ENCODE results near the gene RFT1.

The RFT1 gene

DNA sequence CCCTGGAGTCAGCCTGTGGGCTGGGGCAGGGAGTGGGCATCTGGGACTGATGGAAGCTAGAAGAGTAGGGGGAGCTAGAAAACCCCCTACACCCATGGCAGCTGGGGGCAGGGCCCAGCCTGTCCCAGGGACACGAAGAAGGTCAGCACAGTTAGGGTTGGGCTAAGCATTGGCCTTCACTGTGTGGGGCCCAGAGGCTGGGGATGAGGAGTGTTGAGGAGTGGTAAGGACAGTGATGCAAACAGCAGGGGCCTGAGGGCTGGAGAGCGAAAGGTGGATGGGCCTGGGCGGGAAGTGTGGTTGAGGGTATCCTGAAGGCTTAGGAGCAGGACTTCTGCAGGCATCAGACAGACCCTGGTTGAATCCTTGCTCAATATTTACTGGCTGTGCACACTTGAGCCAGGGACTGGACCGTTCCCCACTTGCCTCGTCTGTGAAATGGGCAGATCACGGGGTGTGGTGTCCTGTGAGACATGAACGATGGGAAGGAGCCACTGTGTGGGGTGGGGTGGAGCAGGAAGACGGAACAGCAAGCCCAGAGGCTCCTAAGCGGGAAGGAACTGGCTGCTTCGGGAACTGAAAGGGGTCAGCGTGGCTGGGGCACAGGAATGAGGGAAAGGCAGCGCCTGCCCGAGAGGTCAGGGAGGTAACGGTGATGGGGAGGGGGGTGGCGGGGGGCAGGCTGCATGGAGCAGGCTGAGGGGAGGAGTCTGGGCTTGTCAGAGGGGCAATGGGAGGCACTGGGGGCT lies 38.1 kb upstream of the RFT1 start:
- TF ChIP-seq GATA2 (IDR thresholded peaks at IDR 0.05; ENCODE audit: low read depth, low read length), result no peak
- no peak for TF ChIP-seq GATA3 (IDR thresholded peaks at IDR 0.05; ENCODE audit: low read depth, low read length)

DNA sequence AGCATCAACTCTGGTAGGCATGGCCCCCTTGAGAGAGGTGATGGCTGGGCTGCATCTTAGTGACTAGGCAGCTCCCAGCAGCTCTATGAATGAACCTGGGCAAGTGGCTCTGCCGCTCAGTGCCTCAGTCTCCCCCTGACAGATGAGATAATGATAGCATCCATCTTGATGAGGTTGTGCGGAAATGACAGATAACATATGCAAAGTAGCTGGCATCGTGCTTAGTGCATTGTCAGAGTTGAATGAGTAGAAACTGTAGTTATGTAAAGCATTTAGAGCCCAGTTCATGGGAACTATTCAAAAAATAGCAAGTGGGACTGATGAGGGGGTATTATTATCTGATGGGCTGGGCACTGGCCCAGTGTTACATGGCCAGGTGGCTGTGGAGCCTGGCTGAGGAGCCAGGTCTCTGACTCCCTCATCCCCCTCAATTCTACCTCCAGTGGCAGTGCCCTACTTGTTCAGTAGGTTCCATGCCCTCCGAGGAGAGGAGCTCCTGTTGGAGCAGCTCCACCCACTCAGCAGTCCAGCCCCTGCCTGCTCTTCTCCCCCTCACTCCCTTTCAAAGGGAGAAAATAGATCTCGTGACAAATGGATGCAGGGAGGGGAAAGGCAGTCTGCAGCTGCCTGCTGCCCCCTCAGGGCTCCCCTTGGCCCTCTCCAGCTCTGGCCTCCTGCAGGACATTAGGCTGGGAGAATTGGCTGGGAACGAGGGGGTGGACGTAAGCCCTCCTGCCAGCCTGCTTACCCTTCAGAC lies 37.4 kb upstream of the RFT1 start:
- no peak for TF ChIP-seq GATA2 (IDR thresholded peaks at IDR 0.05; ENCODE audit: low read depth, low read length)
- TF ChIP-seq GATA3 (IDR thresholded peaks at IDR 0.05; ENCODE audit: low read depth, low read length), result no peak

DNA sequence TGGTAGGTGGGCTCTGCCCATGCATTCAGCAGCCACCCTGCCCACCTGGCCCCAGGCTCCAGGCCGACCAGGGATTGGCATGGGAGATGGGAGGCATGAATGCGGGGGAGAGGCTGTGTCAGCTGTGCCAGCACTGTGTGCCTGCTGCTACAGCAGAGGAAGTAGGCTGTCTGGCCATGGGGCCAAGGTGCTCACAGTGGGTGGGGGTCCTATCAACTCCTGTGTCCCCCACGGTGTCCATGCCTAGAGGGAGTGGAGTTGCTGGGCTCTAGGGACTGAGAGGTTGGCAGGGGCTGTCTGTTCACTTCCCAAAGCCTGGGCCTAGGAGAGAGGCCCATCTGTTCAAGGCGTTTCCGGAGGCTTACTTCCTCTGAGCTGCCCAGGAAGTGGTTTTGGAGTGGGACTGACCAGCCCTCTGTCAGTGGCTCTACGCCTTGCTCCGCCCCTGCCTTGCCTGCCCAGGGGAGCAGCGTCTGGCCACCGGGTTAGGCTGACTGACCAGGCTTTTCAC lies 36.6 kb upstream of the RFT1 start:
- no peak for TF ChIP-seq GATA2 (IDR thresholded peaks at IDR 0.05; ENCODE audit: low read depth, low read length)
- TF ChIP-seq GATA3 (IDR thresholded peaks at IDR 0.05; ENCODE audit: low read depth, low read length), result no peak

DNA sequence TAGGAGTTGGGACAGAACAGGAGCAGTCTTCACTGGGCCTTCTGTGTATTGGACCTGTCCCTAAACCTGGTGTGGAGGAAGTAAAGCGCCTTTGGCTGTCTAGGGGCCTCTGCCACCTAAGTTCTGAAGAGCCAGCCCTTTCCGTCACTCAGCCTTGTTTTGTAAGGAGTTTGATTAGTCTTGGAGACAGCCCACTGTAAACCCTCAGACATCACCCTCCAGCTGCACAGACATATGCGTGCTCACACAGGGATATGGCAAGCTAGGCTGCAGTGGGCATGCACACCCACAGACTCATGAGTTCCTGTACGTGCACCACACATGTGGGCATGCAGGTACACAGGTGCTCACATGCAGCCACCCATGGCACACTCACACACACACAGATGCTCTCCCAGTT lies 36.0 kb upstream of the RFT1 start:
- no peak for TF ChIP-seq GATA2 (IDR thresholded peaks at IDR 0.05; ENCODE audit: low read depth, low read length)
- TF ChIP-seq GATA3 (IDR thresholded peaks at IDR 0.05; ENCODE audit: low read depth, low read length), result no peak

DNA sequence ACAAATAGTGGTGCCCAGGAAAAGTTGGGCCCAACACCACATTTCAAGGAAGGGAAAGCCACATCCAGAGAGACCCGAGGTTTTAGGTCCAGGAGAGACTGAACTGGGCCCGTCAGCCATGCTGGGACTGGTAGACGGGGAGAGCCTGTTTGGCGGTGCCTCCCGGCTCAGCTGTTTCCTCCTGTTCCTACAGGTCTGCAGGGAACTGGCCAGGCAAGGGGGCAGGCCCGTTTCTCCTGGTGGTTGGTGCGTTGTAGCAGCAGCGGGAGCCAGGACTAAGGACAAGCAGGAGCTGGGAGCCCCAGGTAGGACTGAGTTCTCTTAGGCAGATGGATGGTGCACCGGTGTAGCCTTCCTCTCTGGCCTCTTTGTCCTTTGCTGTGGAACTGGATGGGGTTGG lies 34.7 kb upstream of the RFT1 start:
- TF ChIP-seq GATA3 (IDR thresholded peaks at IDR 0.05; ENCODE audit: low read depth, low read length) (no peak), GATA2 (IDR thresholded peaks at IDR 0.05; ENCODE audit: low read depth, low read length) (no peak)

DNA sequence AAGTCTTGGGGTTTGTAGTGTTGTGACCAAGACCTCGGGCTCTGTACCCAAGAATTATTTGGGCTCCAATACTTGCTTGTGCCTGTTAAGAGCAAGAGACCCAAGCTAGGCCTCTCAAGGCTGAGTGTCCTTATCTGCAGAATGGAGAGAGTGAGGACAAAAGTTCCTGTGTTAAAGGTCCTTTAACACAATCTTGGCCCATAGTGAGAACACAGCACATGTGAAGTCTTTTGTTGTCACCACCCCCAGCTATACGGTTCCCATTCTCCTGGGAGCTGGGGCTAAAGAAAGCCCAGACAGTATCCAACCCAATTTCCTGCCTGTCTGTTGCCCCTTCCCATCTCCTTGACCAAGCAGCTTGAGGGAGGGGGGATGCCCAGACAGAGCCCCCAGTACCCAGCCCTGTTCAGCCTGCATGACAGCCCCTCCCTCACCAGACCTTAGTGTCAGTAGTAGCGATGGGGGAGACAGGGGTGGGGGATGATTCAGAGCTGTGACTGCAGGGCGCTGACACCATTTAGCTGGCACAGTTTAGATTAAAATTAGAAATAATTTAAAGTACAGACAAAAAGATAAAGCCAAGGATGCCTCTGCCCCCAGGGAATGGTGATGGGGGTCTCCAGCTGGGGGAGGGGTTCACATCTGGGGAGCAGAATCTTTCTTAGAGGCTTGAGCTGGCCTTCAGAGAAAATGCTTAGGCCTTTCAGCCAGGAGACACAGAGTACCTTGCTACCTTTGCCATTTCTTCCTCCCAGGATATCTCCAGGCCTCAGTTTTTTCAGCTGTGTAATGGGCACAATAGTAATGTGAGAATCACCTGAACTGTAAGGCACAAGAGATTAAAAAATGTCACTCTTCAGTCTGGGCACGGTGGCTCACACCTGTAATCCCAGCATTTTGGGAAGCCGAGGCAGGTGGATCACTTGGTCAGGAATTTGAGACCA lies 33.5 kb upstream of the RFT1 start:
- TF ChIP-seq GATA2 (IDR thresholded peaks at IDR 0.05; ENCODE audit: low read depth, low read length), result no peak
- no peak for TF ChIP-seq GATA3 (IDR thresholded peaks at IDR 0.05; ENCODE audit: low read depth, low read length)

DNA sequence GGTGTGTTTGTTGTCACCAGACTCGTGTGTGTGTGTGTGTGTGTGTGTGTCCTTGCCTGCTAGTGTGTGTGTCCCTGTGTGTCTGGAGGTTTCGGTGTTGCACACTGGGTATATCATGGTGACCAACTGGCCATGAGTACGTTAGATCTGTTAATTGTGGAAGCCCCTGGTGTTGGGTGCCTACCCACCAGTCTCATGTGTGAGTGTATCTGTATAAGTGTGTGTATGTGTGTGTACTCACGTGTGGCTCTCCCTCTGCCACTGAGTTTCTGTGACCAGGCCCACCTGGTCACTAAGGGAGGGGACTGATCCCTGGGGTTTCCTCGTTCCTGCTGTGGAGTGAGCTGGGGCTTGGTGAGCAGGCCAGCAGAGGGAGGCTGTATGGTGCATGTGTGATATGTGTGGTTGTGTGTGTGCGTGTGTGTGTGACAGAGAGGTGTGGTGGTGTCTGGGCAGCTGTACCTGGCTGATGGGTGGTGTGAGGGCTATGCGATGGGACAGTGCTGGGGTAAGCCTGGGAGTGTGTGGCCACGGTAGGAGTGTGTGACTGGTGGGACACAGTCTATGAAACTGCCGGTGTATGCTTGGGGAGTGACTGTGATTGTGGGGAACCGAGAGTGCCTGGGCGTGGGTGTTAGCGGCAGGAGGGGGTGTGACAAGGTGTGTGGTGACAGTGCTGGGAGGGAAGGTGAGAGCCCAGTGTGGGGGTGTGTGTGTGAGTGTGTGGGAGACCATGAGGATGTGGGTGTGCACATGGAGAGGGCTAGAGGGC lies 32.6 kb upstream of the RFT1 start:
- TF ChIP-seq GATA2 (IDR thresholded peaks at IDR 0.05; ENCODE audit: low read depth, low read length) (no peak), GATA3 (IDR thresholded peaks at IDR 0.05; ENCODE audit: low read depth, low read length) (no peak)

DNA sequence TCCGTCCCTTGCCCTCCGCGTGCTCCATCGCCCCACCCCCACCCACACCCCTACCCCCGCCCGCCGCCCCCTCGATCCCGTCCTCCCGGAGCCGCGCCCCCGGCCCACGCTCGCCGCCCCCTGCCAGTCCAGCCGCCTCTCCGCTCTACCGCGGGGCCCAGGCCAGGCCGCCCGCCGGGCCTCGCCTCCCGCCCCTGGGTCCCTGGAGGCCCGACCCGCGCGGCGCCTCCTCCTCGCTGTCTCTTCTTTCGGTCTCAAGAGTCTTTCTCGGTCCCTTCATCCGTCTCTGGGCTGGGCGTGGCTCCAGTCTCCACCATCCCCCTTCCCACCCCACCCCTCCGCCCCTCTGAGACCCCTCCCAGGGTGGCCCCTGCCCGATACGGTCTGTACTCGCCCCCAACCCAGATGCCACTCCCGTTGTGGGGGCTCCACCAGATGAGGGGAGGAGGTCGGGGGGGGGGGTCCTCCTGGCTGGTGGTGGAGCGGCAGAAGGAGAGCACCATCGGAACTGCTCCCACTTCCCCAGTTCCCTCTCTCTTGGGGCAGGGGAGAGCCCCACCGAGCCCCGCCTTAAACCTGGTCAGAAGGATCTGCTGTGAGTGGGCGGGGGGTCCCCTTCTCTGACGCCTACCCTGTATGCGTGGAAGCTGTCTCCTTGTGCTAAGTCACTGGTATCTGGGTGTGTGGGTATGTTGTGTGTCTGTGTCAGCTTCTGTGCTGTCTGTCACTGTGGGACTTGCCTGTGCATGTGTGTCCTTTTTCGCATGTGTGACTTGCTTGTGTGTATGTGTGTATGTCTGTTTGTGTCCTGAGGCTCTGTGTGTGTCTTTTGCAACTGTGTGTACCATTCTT lies 31.8 kb upstream of the RFT1 start:
- TF ChIP-seq GATA2 (IDR thresholded peaks at IDR 0.05; ENCODE audit: low read depth, low read length), result no peak
- TF ChIP-seq GATA3 (IDR thresholded peaks at IDR 0.05; ENCODE audit: low read depth, low read length), result no peak

DNA sequence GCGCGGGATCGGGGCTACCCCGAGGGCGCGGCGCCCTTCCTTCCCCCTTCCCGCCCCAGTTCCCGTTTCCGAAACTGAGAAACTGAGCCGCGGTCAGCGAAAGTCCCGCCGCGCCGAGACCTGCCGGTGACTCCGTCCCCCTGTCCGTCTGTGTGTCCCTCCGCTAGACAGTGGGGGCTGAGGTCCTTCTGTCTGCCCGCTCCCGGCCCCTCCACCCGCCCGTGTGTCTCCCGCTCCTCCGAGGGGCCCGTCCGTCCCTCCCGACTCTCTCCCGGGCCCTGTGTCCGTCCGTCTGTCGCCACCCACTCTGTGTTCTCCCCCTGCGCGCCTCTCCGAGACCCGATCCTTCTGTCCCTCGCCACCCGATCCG lies 31.2 kb upstream of the RFT1 start:
- no peak for TF ChIP-seq GATA3 (IDR thresholded peaks at IDR 0.05; ENCODE audit: low read depth, low read length)
- TF ChIP-seq GATA2 (IDR thresholded peaks at IDR 0.05; ENCODE audit: low read depth, low read length), result no peak

DNA sequence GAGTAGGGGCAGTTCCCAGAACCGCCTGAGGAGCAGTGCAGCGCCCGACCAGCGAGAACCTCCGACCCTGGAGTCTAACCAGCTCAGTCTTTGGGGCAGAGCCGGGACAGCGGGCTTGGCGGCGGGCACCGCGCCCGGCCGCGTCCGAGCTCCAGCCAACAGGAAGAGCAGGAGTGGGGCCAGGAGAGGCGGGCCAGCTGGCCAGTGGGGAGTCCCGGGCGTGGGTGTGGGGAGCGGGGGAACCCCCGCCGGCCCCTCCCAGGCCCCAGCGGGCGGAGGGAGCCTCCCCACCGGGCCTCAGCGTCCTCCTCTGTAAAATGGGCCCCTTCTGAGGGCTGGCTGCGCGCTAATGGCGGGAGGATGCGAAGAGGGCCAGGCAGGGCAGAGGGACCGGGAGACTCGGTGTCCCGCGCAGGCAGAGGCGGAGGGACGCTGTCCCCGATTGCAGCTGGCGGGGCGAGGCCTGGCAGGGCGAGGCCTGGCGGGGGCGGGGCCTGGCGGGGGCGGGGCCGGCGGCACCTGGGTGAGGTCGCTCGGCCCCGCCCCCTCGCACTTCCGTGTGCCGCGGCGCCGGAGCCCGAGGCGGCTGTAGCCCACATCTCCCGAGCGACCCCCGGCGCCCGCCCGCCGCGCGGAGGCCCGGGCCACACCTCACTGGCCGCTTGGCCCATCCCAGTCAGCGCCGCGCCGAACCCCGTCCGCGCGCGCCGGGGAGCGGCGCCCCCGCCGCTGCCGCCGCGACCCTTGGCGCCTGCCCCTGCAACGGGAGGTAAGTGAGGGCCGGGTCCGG lies 30.6 kb upstream of the RFT1 start, which contains the start of gene PRKCD:
Gene PRKCD, plus strand, starts transcription at position 550 of the 790 bp plus-strand sequence. CDS start 17,214 bp downstream, outside the sequence.
- no peak for TF ChIP-seq GATA2 (IDR thresholded peaks at IDR 0.05; ENCODE audit: low read depth, low read length)
- TF ChIP-seq GATA3 (IDR thresholded peaks at IDR 0.05; ENCODE audit: low read depth, low read length), result no peak

DNA sequence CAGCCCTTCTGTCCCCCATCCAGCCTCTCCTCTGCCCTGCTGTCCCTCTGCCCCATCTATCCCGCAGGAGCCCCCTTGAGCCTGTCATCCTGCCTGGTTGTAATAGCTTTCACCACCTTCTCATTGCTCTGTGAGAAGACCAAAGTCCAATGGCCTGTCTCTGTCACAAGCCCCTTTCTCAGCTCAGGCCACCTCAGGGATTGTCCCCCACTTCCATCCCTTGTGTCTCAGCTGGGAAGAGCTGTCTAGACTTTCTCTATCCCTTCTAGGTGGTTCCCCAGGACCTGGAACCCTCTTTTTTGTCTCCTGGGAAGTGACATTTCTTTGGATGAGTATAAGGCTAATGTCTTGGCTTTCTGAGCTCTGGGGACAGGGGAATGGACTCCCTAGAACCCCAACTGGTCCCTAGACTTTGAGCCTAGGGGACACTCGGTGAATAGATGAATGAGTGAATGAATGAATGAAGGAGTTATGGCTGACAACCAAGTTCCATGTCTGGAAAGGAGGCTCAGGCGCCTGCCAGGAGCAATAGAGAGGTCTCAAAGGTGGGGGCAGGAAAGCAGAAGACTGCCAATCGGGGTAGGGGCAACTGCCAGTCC lies 29.9 kb upstream of the RFT1 start:
- TF ChIP-seq GATA2 (IDR thresholded peaks at IDR 0.05; ENCODE audit: low read depth, low read length) (no peak), GATA3 (IDR thresholded peaks at IDR 0.05; ENCODE audit: low read depth, low read length) (no peak)

All from SH-SY5Y (cell line).